Upper lobe of left lung (tissue), 6 donors: ENCODE data around the gene GPR135. TPM values are rescaled to one million over a fixed set of nuclear protein-coding genes. Genes with fewer than 3 reads are reported as not detected.

Experiments
- ATAC-seq, 2 donors: fragments of 200-7000 bp; cut with Tn5 transposase; one replicate each; pipeline ENCODE4 v1.9.1; 2022; ENCODE audit warnings: mild to moderate bottlenecking in 2 of 2, moderate library complexity in 2 of 2; ENCODE audit not compliant: low FRiP score in 2 of 2
- DNase-seq, 2 donors: peaks; one replicate each; pipeline ENCODE4 v3.0.0-alpha.2; 2019 to 2020
- H3K27ac ChIP-seq, 4 donors: fragments of 200-600 bp; sonication (generic); one replicate each; pipeline ENCODE4 v1.5.1; 2016 to 2019
- H3K27me3 ChIP-seq, 4 donors: fragments of 200-600 bp; sonication (generic); one replicate each; pipeline ENCODE4 v1.5.1; 2017 to 2019
- H3K36me3 ChIP-seq, 4 donors: fragments of 200-600 bp; sonication (generic); one replicate each; pipeline ENCODE4 v1.5.1; 2016 to 2019
- H3K4me1 ChIP-seq, 4 donors: fragments of 200-600 bp; sonication (generic); one replicate each; pipeline ENCODE4 v1.5.1; 2018 to 2019
- H3K4me3 ChIP-seq, 4 donors: fragments of 200-600 bp; sonication (generic); one replicate each; pipeline ENCODE4 v1.5.1; 2017 to 2019; ENCODE audit warnings: mild to moderate bottlenecking in 2 of 4, moderate library complexity in 1 of 4
- H3K9me3 ChIP-seq, 4 donors: fragments of 200-600 bp; sonication (generic); one replicate each; pipeline ENCODE4 v1.5.1; 2018 to 2019
- CTCF ChIP-seq, 6 experiments: fragments of 450-650 bp in 4 of 6; fragments of 200-600 bp in 2 of 6; sonication (generic) in 2 of 6; IDR thresholded peaks; one replicate each; pipeline ENCODE4 v1.5.1; 2016 to 2019; ENCODE audit warnings: antibody characterized with exemption in 6 of 6
- EP300 ChIP-seq, 4 donors: sonication (generic); formaldehyde crosslinking; IDR thresholded peaks; one replicate each; pipeline ENCODE4 v1.5.1; 2017; ENCODE audit warnings: antibody characterized with exemption in 4 of 4, control low read depth in 2 of 4
- POLR2A ChIP-seq, 4 donors: fragments of 450-650 bp; IDR thresholded peaks; one replicate each; pipeline ENCODE4 v1.5.1; 2016 to 2017; ENCODE audit warnings: antibody characterized with exemption in 4 of 4, mild to moderate bottlenecking in 2 of 4
- POLR2AphosphoS5 ChIP-seq, 2 donors: sonication (generic); formaldehyde crosslinking; IDR thresholded peaks; one replicate each; pipeline ENCODE4 v1.5.1; 2017; ENCODE audit warnings: antibody characterized with exemption in 2 of 2
- WGBS, 2 donors: methylation state at CpG; one replicate each; pipeline ENCODE4 v1.1.5; 2017 to 2018; 5-methylcytosine and 5-hydroxymethylcytosine counted together
- total RNA-seq, 6 donors: library from RNA; depleted of rRNA in 4 of 6; stranded (reverse); fragments of >200 nt in 4 of 6; gene quantifications; one replicate each; pipeline versions ENCODE4 v1.1.0 to v1.2.1, GENCODE V29; 2016 to 2021
- donor health status: DM: no; HTN: no; CAD: no; lungs with moderate emphysema.
- donor health status: DM: no; HTN: yes; CAD: no; lungs with severe emphysema.

The GPR135 gene
- total RNA-seq, 6 donors from 2014 or later: 1.7 to 10.5 (median 6.2) TPM

DNA sequence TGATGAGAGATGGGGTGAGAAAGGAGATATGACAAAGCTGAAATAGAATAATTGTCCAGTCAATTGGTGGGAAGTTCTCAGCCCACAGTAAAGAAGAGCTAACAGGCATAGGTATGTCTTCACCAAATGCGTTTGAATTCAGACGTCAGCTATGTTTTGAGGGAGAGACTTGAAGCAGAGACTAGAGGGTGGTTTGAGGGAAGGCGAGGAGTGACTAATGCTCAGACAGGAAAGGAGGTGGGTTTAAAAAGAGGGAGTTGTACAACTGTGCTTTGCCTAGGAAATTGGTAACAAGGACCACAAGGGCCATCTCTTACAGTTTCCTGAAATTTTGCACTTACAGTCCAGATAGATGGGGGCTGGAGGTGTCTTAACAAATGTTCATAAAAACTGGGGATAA, 25.6 kb upstream of the GPR135 start:
- DNase-seq: no peak
- WGBS, 2 donors: 78 to 89% methylated on average over 3 of the region's 3 CpGs
- H3K4me1 ChIP-seq: peaks cover 6 to 13% (median 10%) of the 10 kb centered on the region in 4 donors
- H3K4me3 ChIP-seq: no peak overlapping the region
- H3K27me3 ChIP-seq: no peaks in the 10 kb centered on the region
- H3K27ac ChIP-seq: no peak overlapping the region
- TF ChIP-seq POLR2AphosphoS5 (IDR thresholded peaks at IDR 0.05) (no peak), CTCF (IDR thresholded peaks at IDR 0.05) (no peak), POLR2A (IDR thresholded peaks at IDR 0.05) (no peak), EP300 (IDR thresholded peaks at IDR 0.05) (no peak)
- no peak for ATAC-seq
- H3K9me3 ChIP-seq: no peaks in the 10 kb centered on the region
- peaks cover 3 to 75% (median 31%) of the 10 kb centered on the region in 4 donors for H3K36me3 ChIP-seq

DNA sequence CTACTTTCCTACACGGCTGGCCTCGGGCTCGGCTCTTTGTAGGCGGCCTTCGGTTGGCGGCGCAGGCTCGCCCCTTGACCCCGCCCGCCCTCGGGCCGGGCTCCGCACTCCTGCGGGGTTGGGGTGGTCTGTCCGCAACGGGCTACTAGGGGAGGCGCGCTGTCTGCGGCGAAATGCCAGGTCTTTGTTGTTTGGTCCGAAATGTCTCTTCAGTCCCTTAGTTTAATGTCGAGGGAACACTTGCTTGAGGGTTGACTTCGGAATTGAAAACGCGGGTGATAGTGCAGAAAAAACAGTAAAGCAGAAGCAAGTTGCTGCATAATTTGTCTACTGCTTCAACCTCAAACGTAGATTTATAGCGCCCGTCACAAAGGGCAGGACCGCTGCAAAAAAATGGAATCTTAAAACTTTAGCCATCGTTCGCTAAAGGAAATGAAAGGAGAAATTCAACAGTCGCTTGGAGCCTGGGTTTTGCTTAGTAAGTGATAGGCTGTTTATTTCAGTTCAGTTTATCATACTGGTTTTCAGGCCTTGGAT, 19.5 kb upstream of the GPR135 start:
- Histone ChIP-seq H3K4me1 (peaks cover 34 to 42% (median 38%) of the 10 kb centered on the region in 4 donors), H3K4me3 (peak overlapping the region; percentile 91 to 98 (median 97)), H3K27ac (peak overlapping the region; percentile 88 to 95 (median 94)), H3K27me3 (no peaks in the 10 kb centered on the region), H3K9me3 (no peaks in the 10 kb centered on the region), H3K36me3 (peaks cover 0 to 18% (median 3%) of the 10 kb centered on the region in 4 donors)
- ATAC-seq (peak; percentile 73 to 78), DNase-seq (no peak)
- 0% methylated on average over 15 to 32 of the region's 32 CpGs for WGBS, 2 donors
- TF ChIP-seq CTCF (IDR thresholded peaks at IDR 0.05): no peak
- TF ChIP-seq POLR2AphosphoS5 (IDR thresholded peaks at IDR 0.05): no peak
- no peak for TF ChIP-seq POLR2A (IDR thresholded peaks at IDR 0.05)
- no peak for TF ChIP-seq EP300 (IDR thresholded peaks at IDR 0.05)

- TF ChIP-seq CTCF (IDR thresholded peaks at IDR 0.05): peak; percentile 63 to 93 (median 82)
- no peak for TF ChIP-seq EP300 (IDR thresholded peaks at IDR 0.05)
- TF ChIP-seq POLR2A (IDR thresholded peaks at IDR 0.05): peak in 3 of 4 donors; percentile 31 to 87 (median 79)
- peak; percentile 73 to 78 for TF ChIP-seq POLR2AphosphoS5 (IDR thresholded peaks at IDR 0.05)
- DNase-seq: peak; percentile 98 to 99
- Histone ChIP-seq H3K4me1 (peaks cover 31 to 42% (median 37%) of the 10 kb centered on the region in 4 donors), H3K27ac (peak within 1 kb of the TSS; percentile 88 to 95 (median 94)), H3K27me3 (no peaks in the 10 kb centered on the region), H3K9me3 (no peaks in the 10 kb centered on the region), H3K4me3 (peak within 1 kb of the TSS; percentile 91 to 98 (median 97)), H3K36me3 (peaks cover 0 to 12% (median under 1%) of the 10 kb centered on the region in 4 donors)
- peak; percentile 98 for ATAC-seq
- 0% methylated on average over 24 of the region's 92 CpGs; no CpG with 5 or more reads in 1 of the 2 donors for WGBS, 2 donors
Observed at GRCh38 chr14:59483819-59484638, 18.8 kb upstream of the GPR135 start, which contains the start of the genes JKAMP and L3HYPDH. Gene JKAMP (plus strand): TSS chr14:59484517. CDS start chr14:59484590, 73 bp downstream. Gene L3HYPDH (minus strand): TSS chr14:59484408. CDS start chr14:59484316, 92 bp downstream.

DNA sequence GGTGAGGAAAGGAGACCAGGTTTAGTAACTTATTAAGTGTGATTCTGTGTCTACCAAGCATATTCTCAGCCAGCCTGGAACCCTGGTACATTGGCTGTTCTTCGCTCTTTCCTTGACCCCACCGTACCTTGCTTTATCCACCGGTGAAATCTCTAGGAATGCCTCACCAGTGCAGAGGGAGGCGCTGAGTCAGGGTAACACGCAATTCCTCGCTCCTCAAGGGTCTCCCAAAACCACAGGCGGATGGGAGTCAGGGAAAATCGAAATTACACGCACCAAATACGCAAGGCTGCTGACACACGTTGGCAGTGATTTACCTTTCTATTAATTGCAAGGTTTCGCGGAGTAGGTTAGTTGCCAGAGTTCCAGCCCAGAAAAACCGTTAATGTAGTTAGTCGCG, 18.2 kb upstream of the GPR135 start:
- H3K4me1 ChIP-seq: peaks cover 31 to 42% (median 37%) of the 10 kb centered on the region in 4 donors

More for the DNA sequence above, 18.2 kb upstream of the GPR135 start:
- ATAC-seq (peak in 1 of 2 donors; percentile 21), DNase-seq (no peak)
- peaks cover 0 to 14% (median 0%) of the 10 kb centered on the region in 4 donors for H3K36me3 ChIP-seq
- no peaks in the 10 kb centered on the region for H3K9me3 ChIP-seq
- WGBS, 2 donors: 4 to 12% methylated on average over 11 to 16 of the region's 16 CpGs
- no peak for TF ChIP-seq POLR2A (IDR thresholded peaks at IDR 0.05)
- TF ChIP-seq EP300 (IDR thresholded peaks at IDR 0.05): no peak
- no peak for TF ChIP-seq POLR2AphosphoS5 (IDR thresholded peaks at IDR 0.05)
- no peak for TF ChIP-seq CTCF (IDR thresholded peaks at IDR 0.05)
- H3K27me3 ChIP-seq: no peaks in the 10 kb centered on the region
- H3K27ac ChIP-seq: peak overlapping the region; percentile 88 to 95 (median 94)
- peak overlapping the region; percentile 91 to 98 (median 97) for H3K4me3 ChIP-seq
